GM19099 (cell line): ENCODE data around the gene CDH18.

Experiments used
- POLR2A ChIP-seq: IDR thresholded peaks from 3 replicates; pipeline ENCODE4 v1.6.1; 2011; ENCODE audit warnings: low read depth; ENCODE audit not compliant: insufficient read length; ENCODE audit errors: extremely low read depth

The CDH18 gene

GRCh38 chr5:19837536-19838174 is 150.3 kb downstream of the CDH18 start:
- TF ChIP-seq POLR2A = no peak

GRCh38 chr5:19835442-19835841 is 152.6 kb downstream of the CDH18 start:
- TF ChIP-seq POLR2A = no peak

- no peak for TF ChIP-seq POLR2A
Measured at GRCh38 chr5:19806756-19807155, 181.2 kb downstream of the CDH18 start.

- TF ChIP-seq POLR2A = no peak
Measured at GRCh38 chr5:19802686-19803085, 185.3 kb downstream of the CDH18 start.

- TF ChIP-seq POLR2A = no peak
Measured at GRCh38 chr5:19795218-19795617, 192.8 kb downstream of the CDH18 start.

- TF ChIP-seq POLR2A = no peak
Measured at GRCh38 chr5:19790829-19791466, 197.1 kb downstream of the CDH18 start.

- no peak for TF ChIP-seq POLR2A
Measured at GRCh38 chr5:19782566-19782965, 205.4 kb downstream of the CDH18 start.

- TF ChIP-seq POLR2A = no peak
Measured at GRCh38 chr5:19777363-19777762, 210.6 kb downstream of the CDH18 start.

- TF ChIP-seq POLR2A = no peak
Measured at GRCh38 chr5:19771174-19771835, 216.7 kb downstream of the CDH18 start.

- no peak for TF ChIP-seq POLR2A
Measured at GRCh38 chr5:19770396-19770795, 217.6 kb downstream of the CDH18 start.

- TF ChIP-seq POLR2A = no peak
Measured at GRCh38 chr5:19767987-19768386, 220.0 kb downstream of the CDH18 start.

GRCh38 chr5:19753579-19753978 is 234.4 kb downstream of the CDH18 start:
- no peak for TF ChIP-seq POLR2A

GRCh38 chr5:19751326-19751725 is 236.7 kb downstream of the CDH18 start:
- no peak for TF ChIP-seq POLR2A

- TF ChIP-seq POLR2A = no peak
Measured at GRCh38 chr5:19745247-19745646, 242.8 kb downstream of the CDH18 start.

- TF ChIP-seq POLR2A = no peak
Measured at GRCh38 chr5:19739671-19740070, 248.3 kb downstream of the CDH18 start.

- TF ChIP-seq POLR2A = no peak
Measured at GRCh38 chr5:19734776-19735175, 253.2 kb downstream of the CDH18 start.

GRCh38 chr5:19733612-19734495 is 254.1 kb downstream of the CDH18 start:
- no peak for TF ChIP-seq POLR2A
